ENCODE data around the gene FRZB. TPM values are rescaled to one million over a fixed set of nuclear protein-coding genes. Genes with fewer than 3 reads are reported as not detected.
"Not testable (repeated sequence)": the region's sequence is repeated elsewhere in the genome, so short reads cannot be mapped to it uniquely, and the experiment has no call there.

FRZB gene
- total RNA-seq, 2 donors from 2014 or later: 0.66 to 2.9 TPM

- no peaks in the 10 kb centered on the region for H3K9me3 ChIP-seq
- H3K27me3 ChIP-seq: no peaks in the 10 kb centered on the region
- TF ChIP-seq POLR2A (IDR thresholded peaks at IDR 0.05): no peak
- no peak for TF ChIP-seq CTCF (IDR thresholded peaks at IDR 0.05)
- no peak overlapping the region for H3K4me3 ChIP-seq
- intact Hi-C loops (cut with DNase I): no loop called here
- H3K27ac ChIP-seq: no peak overlapping the region
- no peak for DNase-seq
- 82 to 89% methylated on average over 6 of the region's 6 CpGs for WGBS, 2 donors
- ATAC-seq: no peak
- H3K4me1 ChIP-seq: no peaks in the 10 kb centered on the region
- H3K36me3 ChIP-seq (replicated peaks in 1 of 2; ENCODE audit: insufficient read depth in 1 of 2, low read depth in 2 of 2): no peaks in the 10 kb centered on the region
Observed at GRCh38 chr2:182895798-182896197, 29.4 kb upstream of the FRZB start.

GRCh38 chr2:182895169-182895568 lies 28.7 kb upstream of the FRZB start:
- Histone ChIP-seq H3K9me3 (no peaks in the 10 kb centered on the region), H3K4me1 (no peaks in the 10 kb centered on the region), H3K27me3 (no peaks in the 10 kb centered on the region), H3K36me3 (replicated peaks in 1 of 2; ENCODE audit: insufficient read depth in 1 of 2, low read depth in 2 of 2) (no peaks in the 10 kb centered on the region), H3K27ac (no peak overlapping the region), H3K4me3 (no peak overlapping the region)
- intact Hi-C loops (cut with DNase I): no loop called here
- DNase-seq: no peak
- TF ChIP-seq POLR2A (IDR thresholded peaks at IDR 0.05) (no peak), CTCF (IDR thresholded peaks at IDR 0.05) (no peak)
- no peak for ATAC-seq
- 93% methylated on average over 4 of the region's 4 CpGs for WGBS, 2 donors

- WGBS, 2 donors: 96 to 97% methylated on average over 7 to 9 of the region's 9 CpGs
- TF ChIP-seq POLR2A (IDR thresholded peaks at IDR 0.05): no peak
- no peak for TF ChIP-seq CTCF (IDR thresholded peaks at IDR 0.05)
- ATAC-seq (no peak), DNase-seq (no peak)
- Histone ChIP-seq H3K9me3 (no peaks in the 10 kb centered on the region), H3K4me3 (no peak overlapping the region), H3K36me3 (replicated peaks in 1 of 2; ENCODE audit: insufficient read depth in 1 of 2, low read depth in 2 of 2) (no peaks in the 10 kb centered on the region), H3K27me3 (no peaks in the 10 kb centered on the region), H3K4me1 (no peaks in the 10 kb centered on the region), H3K27ac (no peak overlapping the region)
- intact Hi-C loops (cut with DNase I): no loop called here
Observed at GRCh38 chr2:182894174-182894573, 27.7 kb upstream of the FRZB start.

- DNase-seq: no peak
- no peak overlapping the region for H3K4me3 ChIP-seq
- H3K9me3 ChIP-seq: no peaks in the 10 kb centered on the region
- WGBS, 2 donors: 80 to 90% methylated on average over 10 to 11 of the region's 11 CpGs
- no peaks in the 10 kb centered on the region for H3K4me1 ChIP-seq
- intact Hi-C loops (cut with DNase I): no loop called here
- H3K27me3 ChIP-seq: no peaks in the 10 kb centered on the region
- ATAC-seq: no peak
- TF ChIP-seq CTCF (IDR thresholded peaks at IDR 0.05) (no peak), POLR2A (IDR thresholded peaks at IDR 0.05) (no peak)
- H3K36me3 ChIP-seq (replicated peaks in 1 of 2; ENCODE audit: insufficient read depth in 1 of 2, low read depth in 2 of 2): no peaks in the 10 kb centered on the region
- no peak overlapping the region for H3K27ac ChIP-seq
Observed at GRCh38 chr2:182893666-182894065, 27.2 kb upstream of the FRZB start.

- H3K4me1 ChIP-seq; H3K27ac ChIP-seq; H3K4me3 ChIP-seq; H3K9me3 ChIP-seq; H3K36me3 ChIP-seq (replicated peaks in 1 of 2; ENCODE audit: insufficient read depth in 1 of 2, low read depth in 2 of 2); H3K27me3 ChIP-seq; DNase-seq; intact Hi-C loops (cut with DNase I); ATAC-seq: not testable (repeated sequence)
- WGBS, 2 donors: 95 to 96% methylated on average over 7 of the region's 7 CpGs
Observed at GRCh38 chr2:182893035-182893434, 26.6 kb upstream of the FRZB start.
